ENCODE data around the gene C1QTNF2. TPM values are rescaled to one million over a fixed set of nuclear protein-coding genes. Genes with fewer than 3 reads are reported as not detected.

C1QTNF2 gene, protein sequence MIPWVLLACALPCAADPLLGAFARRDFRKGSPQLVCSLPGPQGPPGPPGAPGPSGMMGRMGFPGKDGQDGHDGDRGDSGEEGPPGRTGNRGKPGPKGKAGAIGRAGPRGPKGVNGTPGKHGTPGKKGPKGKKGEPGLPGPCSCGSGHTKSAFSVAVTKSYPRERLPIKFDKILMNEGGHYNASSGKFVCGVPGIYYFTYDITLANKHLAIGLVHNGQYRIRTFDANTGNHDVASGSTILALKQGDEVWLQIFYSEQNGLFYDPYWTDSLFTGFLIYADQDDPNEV
- total RNA-seq (1 to 10 TPM; 1.6 to 4.3 (median 2.2) TPM), polyA plus RNA-seq (2.1 TPM)
- long read RNA-seq, donor 1, partial matches to known transcripts: 1 of 6 reads
- long read RNA-seq, donor 1, other reads (novel, unspliced or antisense): 1 of 6 reads
- long read RNA-seq, donor 2, partial matches to known transcripts: 0 of 3 reads
- long read RNA-seq, donor 2, other reads (novel, unspliced or antisense): 1 of 3 reads
- long read RNA-seq, donor 3, transcript C1QTNF2-201 (3 exons, 2,414 nt): major isoform, 15 of 18 reads
- long read RNA-seq, donor 3, partial matches to known transcripts: 1 of 18 reads
- long read RNA-seq, donor 3, other reads (novel, unspliced or antisense): 2 of 18 reads
- long read RNA-seq, donor 4: 0 reads

DNA sequence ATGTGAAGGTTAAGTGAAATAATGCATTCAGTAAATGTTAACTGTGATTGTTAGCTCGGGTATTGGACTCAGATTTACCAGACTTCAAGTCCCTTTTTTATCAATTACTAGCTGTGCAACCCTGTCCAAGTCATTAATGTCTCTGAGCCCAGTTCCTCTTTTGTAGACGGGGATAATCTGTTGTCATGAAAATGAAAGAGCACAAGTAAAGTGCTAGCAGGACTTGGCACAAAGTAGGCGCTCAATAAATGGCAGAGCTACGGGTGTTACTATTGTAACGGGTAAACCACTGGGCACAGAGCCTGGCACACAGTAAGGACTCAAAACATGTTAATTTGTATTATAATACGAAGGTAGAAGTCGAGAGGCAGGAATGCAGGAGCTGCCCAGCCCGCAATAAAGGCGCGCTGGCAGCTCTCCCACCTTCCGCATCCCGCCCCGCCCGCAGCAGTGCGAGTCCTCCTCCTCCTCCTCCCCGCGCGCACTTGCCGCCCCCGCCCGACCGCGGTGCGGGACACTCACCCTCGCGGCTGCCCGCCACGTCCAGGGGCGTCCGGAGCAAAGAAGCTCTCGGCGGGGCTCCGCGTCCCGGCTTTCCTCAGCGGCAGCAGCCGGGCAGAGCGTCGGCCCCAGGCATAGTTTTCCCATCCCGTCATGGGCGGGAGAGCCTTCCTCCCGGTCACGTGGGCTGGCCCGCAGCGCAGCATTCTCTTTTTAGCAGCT lies at the start of gene C1QTNF2:
TSS of gene C1QTNF2 (minus strand) at position 637 of the 723 bp plus-strand sequence. CDS start 15,615 bp downstream, outside the sequence.
- intact Hi-C loops (cut with DNase I): no loop called here
- peak within 1 kb of the TSS; percentile 42 for H3K27ac ChIP-seq (ENCODE audit: low read length)
- 2% methylated on average over 45 of the region's 45 CpGs for WGBS
- no peaks in the 10 kb centered on the region for H3K4me1 ChIP-seq (ENCODE audit: control insufficient read depth, insufficient read depth, low read length)
- H3K27me3 ChIP-seq (ENCODE audit: control insufficient read depth, insufficient read depth): no peaks in the 10 kb centered on the region
- no peaks in the 10 kb centered on the region for H3K9me3 ChIP-seq (ENCODE audit: control insufficient read depth, low read length)
- peak within 1 kb of the TSS; percentile 72 for H3K4me3 ChIP-seq (ENCODE audit: low read length)
- peak; percentile 76 to 86 (median 86) for DNase-seq
- ATAC-seq: peak; percentile 88 to 92

DNA sequence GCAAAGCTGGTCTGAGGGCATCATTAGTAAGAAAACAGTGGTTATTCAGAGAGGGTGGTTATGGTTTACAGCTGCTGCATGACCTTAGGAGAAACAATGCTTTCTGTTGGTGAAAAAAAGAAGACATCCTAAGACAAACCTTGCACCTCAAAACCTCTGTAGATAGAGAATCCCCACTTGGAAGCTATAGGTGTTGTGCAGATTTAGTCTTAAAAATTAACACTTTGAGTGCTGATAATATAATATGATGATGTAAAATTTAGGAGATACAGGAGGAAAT lies 49.8 kb upstream of the C1QTNF2 start:
- Histone ChIP-seq H3K4me1 (ENCODE audit: control insufficient read depth, insufficient read depth, low read length) (peaks cover 10% of the 10 kb centered on the region), H3K27me3 (ENCODE audit: control insufficient read depth, insufficient read depth) (no peaks in the 10 kb centered on the region), H3K9me3 (ENCODE audit: control insufficient read depth, low read length) (no peaks in the 10 kb centered on the region), H3K4me3 (ENCODE audit: low read length) (no peak overlapping the region), H3K27ac (ENCODE audit: low read length) (no peak overlapping the region)
- intact Hi-C loops (cut with DNase I): no loop called here
- ATAC-seq (no peak), DNase-seq (no peak)

DNA sequence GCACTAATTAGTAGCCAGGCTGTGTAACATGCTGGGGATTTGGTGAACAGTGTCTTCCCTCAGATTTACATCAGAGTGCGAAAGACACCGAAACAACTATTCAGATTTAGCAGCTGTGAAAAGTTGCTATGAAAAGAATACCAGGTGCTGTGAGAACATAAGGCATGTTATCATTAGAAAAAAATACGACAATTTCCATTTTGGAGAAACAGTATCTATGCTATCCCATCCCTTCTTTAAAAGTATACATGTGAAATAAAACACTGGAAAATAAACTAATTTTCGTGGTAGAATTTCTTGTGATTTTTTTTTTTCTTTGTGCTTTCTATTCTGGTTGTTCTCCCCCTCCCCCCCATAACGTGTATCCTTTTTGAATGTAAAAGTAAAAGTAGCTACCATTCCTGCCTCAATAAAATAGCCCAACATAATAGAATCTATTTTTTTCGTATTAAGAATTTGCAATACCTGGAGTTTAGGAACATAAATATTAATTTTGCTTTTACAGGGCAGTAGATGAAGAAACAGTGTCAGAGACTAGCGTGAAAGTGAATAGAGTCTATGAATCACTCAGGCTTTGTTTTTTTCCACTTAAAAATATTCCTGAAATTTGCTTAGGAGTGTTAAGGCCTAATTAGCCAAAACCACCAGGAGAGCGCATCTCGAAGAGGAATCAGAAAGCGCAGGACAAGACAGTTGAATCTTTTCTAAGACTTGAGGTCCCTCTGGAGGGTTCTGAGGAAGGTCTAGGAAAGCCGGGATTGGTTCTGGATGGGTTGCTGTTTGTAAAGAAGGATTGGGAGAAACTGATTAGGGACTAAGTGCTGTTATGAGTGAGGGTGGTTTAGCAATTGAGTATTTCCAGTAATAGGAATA lies 49.3 kb upstream of the C1QTNF2 start:
- Histone ChIP-seq H3K9me3 (ENCODE audit: control insufficient read depth, low read length) (no peaks in the 10 kb centered on the region), H3K27ac (ENCODE audit: low read length) (peak overlapping the region; percentile 71), H3K4me1 (ENCODE audit: control insufficient read depth, insufficient read depth, low read length) (peaks cover 10% of the 10 kb centered on the region), H3K4me3 (ENCODE audit: low read length) (peak overlapping the region; percentile 90), H3K27me3 (ENCODE audit: control insufficient read depth, insufficient read depth) (no peaks in the 10 kb centered on the region)
- intact Hi-C loops (cut with DNase I): no loop called here
- no peak for ATAC-seq
- WGBS: 41% methylated on average over 11 of the region's 11 CpGs
- DNase-seq: no peak

DNA sequence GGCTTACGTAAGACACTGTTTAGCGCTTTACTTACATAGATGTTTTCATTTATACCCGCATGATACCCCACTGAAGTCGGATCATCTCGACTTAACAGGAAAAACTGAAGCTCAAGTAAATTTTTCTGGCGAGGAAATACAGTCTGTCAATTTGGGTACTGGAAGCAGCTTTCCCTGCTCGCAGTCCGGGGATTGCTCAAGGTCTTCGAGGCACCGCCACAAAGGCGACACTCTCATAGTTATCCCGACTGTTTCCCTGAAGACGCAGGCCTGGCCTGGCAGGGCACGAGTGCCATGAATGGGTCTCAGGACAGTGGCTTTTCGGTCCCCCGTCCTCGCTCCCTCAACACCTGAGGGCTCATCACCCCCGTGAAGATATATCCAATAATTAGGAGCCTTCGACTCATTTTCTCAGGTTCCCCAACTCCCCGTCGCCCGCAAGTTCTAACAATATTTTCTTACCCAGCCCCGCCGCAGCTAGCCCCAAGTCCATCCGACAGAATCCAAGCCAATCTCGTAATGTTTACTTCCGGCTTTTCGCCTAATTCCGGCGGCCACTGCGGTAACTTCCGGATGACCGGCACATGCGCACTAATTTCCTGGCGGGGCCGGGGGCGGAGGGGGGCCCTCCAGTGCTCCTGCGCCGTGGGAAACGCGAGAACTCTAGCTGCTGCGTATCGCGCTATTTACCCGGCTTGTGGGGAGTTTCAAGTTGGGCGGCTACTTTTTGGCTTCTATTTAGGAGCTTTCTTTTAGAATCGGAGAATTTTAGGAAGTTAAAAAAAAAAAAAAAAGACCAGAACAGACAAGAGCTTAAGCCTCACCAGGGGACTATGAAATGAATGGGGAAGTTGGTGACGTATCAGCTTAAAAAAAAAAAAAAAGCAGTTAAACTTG lies 48.4 kb upstream of the C1QTNF2 start, which contains the start of gene SLU7:
TSS of gene SLU7 (minus strand) at position 521 of the 897 bp plus-strand sequence. CDS start 3,787 bp downstream, outside the sequence.
- ATAC-seq: peak; percentile 95
- under 1% methylated on average over 48 of the region's 48 CpGs for WGBS
- DNase-seq: peak; percentile 95 to 98 (median 97)
- no peaks in the 10 kb centered on the region for H3K27me3 ChIP-seq (ENCODE audit: control insufficient read depth, insufficient read depth)
- intact Hi-C loops (cut with DNase I): no loop called here
- no peaks in the 10 kb centered on the region for H3K9me3 ChIP-seq (ENCODE audit: control insufficient read depth, low read length)
- peak within 1 kb of the TSS; percentile 72 for H3K27ac ChIP-seq (ENCODE audit: low read length)
- H3K4me3 ChIP-seq (ENCODE audit: low read length): peak within 1 kb of the TSS; percentile 90
- H3K4me1 ChIP-seq (ENCODE audit: control insufficient read depth, insufficient read depth, low read length): peaks cover 10% of the 10 kb centered on the region

DNA sequence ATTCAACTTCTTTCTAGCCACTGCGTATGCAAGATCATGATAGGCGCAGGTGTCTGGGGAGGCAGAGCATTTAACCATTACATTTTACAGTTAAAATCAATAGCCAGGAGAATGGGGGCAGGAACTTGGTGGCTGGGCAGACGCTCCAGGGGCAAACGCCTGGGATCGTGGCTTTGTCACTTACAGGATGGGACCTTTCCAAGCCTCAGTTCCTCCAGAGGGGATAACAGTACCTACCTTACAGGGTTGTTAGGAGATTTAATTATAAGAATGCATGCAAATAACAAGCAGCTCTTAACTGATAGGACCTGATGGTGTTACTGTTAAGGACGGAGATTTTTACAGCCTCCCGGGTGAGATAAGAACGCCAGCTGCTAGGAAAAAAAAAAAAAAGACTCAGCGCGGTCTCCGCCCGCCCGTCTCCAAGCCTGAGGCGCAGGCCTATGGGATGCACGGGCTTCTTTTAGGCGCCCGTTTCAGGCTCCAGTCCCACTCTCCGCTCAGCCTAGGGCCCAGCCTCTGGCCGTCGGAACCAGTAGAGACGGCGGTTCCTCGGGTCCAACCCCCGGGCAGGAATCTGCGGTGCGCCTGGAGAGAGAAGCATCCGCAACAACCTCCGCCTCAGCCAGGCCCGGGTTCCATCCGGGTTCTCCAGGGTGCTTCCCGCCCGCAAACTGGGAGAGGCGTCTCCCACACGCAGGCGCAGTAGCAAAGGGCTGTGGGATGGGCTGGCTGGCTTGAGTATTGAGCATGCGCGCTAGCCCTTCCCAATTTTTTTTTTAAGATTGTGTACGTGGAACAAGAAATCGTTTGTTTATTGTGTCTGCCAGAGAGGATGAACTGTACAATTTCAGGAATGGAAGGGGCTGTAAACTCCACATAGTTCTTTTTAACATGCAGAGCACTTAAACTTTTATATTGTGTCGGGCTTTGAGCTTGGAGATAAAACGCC lies 29.3 kb upstream of the C1QTNF2 start, which contains the start of gene FAM200C:
TSS of gene FAM200C (minus strand) at position 653 of the 952 bp plus-strand sequence. CDS start 4,564 bp downstream, outside the sequence.
- intact Hi-C loops (cut with DNase I): no loop called here
- WGBS: under 1% methylated on average over 41 of the region's 41 CpGs
- H3K27ac ChIP-seq (ENCODE audit: low read length): peak within 1 kb of the TSS; percentile 82
- H3K4me1 ChIP-seq (ENCODE audit: control insufficient read depth, insufficient read depth, low read length): peaks cover 3% of the 10 kb centered on the region
- no peaks in the 10 kb centered on the region for H3K27me3 ChIP-seq (ENCODE audit: control insufficient read depth, insufficient read depth)
- H3K9me3 ChIP-seq (ENCODE audit: control insufficient read depth, low read length): no peaks in the 10 kb centered on the region
- peak within 1 kb of the TSS; percentile 59 for H3K4me3 ChIP-seq (ENCODE audit: low read length)
- peak; percentile 94 to 97 (median 96) for DNase-seq
- peak; percentile 98 to 99 for ATAC-seq

DNA sequence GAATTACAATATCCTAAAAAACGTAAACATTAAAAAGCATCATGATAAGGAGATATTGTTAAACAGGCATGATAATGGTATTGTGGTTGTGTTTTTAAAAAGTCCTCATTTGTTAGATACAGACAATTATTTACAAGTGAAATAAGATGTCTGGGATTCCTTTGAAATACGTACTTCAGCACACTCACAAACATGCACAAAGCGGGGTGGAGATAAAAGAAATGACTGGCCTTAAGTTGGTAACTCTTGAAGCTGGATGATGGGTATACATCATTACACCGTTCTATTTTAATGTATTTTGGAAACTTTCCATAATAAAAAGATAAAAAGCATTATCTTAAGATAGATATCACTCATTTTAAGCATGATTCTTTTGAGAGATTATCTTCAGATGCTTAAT lies 28.4 kb upstream of the C1QTNF2 start:
- peaks cover 3% of the 10 kb centered on the region for H3K4me1 ChIP-seq (ENCODE audit: control insufficient read depth, insufficient read depth, low read length)
- WGBS: 31% methylated on average over 4 of the region's 4 CpGs
- H3K27me3 ChIP-seq (ENCODE audit: control insufficient read depth, insufficient read depth): no peaks in the 10 kb centered on the region
- intact Hi-C loops (cut with DNase I): no loop called here
- no peaks in the 10 kb centered on the region for H3K9me3 ChIP-seq (ENCODE audit: control insufficient read depth, low read length)
- H3K27ac ChIP-seq (ENCODE audit: low read length): no peak overlapping the region
- DNase-seq: no peak
- no peak for ATAC-seq
- peak overlapping the region; percentile 59 for H3K4me3 ChIP-seq (ENCODE audit: low read length)

DNA sequence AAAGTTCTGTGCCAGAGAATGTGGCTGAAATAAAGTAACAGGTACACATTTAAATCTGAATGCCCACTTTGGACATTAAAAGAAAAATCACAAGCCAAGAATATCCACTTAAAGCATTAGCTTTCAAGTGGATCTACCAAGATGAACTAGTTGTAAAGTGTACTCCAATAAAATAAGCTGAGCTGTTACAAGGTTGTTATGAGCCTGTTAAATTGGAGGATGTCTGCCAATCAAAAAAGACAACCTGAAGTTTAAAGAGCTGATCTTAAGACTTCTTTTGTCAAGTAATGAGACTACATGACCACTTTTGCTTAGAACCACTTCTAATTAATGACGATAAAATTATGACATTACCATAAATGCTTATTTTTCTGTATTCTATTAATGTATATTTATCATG lies 27.1 kb upstream of the C1QTNF2 start:
- H3K27ac ChIP-seq (ENCODE audit: low read length): no peak overlapping the region
- ATAC-seq (no peak), DNase-seq (no peak)
- H3K4me3 ChIP-seq (ENCODE audit: low read length): no peak overlapping the region
- H3K4me1 ChIP-seq (ENCODE audit: control insufficient read depth, insufficient read depth, low read length): peaks cover 3% of the 10 kb centered on the region
- 97% methylated on average over 1 of the region's 1 CpG for WGBS
- H3K9me3 ChIP-seq (ENCODE audit: control insufficient read depth, low read length): no peaks in the 10 kb centered on the region
- intact Hi-C loops (cut with DNase I): no loop called here
- H3K27me3 ChIP-seq (ENCODE audit: control insufficient read depth, insufficient read depth): no peaks in the 10 kb centered on the region

DNA sequence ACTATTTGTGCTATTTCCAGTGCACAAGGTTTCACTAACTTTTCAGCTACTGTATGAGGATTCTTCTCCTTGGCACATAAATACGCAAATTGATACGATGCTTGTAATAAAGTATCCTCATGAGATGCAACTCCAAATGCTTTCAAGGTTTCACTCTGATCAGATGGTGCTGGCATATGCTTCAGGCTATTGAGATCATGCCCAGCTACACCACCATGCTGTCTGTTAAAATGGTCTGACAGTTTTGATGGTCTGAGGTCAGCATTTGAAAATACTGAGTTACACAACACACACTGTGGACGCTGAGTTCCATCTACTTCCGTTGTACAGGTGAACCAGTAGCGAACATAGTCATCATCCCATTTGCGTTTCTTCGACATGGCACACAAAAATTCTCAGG lies 24.7 kb upstream of the C1QTNF2 start:
- WGBS: 92% methylated on average over 7 of the region's 7 CpGs
- intact Hi-C loops (cut with DNase I): no loop called here
- H3K27ac ChIP-seq (ENCODE audit: low read length): no peak overlapping the region
- H3K4me1 ChIP-seq (ENCODE audit: control insufficient read depth, insufficient read depth, low read length): peaks cover 3% of the 10 kb centered on the region
- H3K27me3 ChIP-seq (ENCODE audit: control insufficient read depth, insufficient read depth): no peaks in the 10 kb centered on the region
- no peaks in the 10 kb centered on the region for H3K9me3 ChIP-seq (ENCODE audit: control insufficient read depth, low read length)
- DNase-seq (no peak), ATAC-seq (no peak)
- no peak overlapping the region for H3K4me3 ChIP-seq (ENCODE audit: low read length)
